NCI-H526 (cell line): Measurements from ENCODE around the gene PISD.

Source experiments
- DNase-seq, 2 experiments: peaks; one replicate each; lab custom pipeline; 2025; lab: John Stamatoyannopoulos, UW

Gene PISD

DNA sequence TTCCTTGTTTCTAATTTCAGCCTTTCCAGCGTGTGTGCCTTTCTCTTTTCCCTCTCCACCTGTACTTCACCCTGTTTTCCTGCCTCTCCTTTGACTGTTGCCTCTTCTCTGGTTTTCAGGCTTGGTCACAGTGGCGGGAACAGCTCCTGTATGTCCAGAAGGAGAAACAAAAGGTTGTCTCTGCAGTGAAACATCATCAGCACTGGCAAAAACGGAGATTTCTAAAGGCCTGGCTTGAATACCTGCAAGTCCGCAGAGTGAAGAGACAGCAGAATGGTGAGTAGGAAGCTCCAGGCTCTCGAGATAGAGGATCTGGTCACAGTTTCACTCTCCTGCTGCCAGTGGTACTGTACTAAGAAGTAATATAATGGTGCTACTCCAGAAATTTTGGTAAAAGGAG lies 89.1 kb downstream of the PISD start:
- no peak for DNase-seq

DNA sequence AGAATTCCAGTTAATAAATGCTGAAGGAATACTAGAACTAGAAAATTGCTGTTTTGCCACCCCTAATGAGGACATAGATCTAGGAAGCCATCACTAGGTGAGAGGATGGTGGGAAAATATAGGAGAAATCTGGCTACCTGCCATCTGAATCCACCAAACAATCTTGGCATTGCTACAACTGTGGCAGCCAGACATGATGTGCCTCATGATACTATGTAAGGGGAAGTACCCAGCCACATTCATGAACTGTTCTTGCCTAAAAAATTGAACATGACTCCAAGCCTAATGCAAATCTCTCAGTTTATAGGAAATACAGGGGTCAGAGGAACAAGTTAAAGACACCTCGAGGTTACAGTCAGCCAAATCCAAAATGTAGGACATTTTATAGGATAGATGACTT lies 92.9 kb downstream of the PISD start:
- no peak for DNase-seq
